Activated effector memory CD4-positive, alpha-beta T cell treated with anti-CD3 and anti-CD28 coated beads, Interleukin-2, amount 50 U/mL, for 16 hours (primary cell): ENCODE data around the gene TUBB1.
A peak's percentile ranks its signal among the peaks of the same experiment; 100 is the strongest.
"Not testable (repeated sequence)": the region's sequence is repeated elsewhere in the genome, so short reads cannot be mapped to it uniquely, and the experiment has no call there.

Experiments
- DNase-seq: peaks from one replicate; pipeline ENCODE4 v3.0.0-alpha.2; 2020

Gene TUBB1

DNA sequence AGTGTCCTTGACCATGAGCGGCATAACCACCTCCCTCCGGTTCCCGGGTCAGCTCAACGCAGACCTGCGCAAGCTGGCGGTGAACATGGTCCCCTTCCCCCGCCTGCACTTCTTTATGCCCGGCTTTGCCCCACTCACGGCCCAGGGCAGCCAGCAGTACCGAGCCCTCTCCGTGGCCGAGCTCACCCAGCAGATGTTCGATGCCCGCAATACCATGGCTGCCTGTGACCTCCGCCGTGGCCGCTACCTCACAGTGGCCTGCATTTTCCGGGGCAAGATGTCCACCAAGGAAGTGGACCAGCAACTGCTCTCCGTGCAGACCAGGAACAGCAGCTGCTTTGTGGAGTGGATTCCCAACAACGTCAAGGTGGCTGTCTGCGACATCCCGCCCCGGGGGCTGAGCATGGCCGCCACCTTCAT, 4.9 kb downstream of the TUBB1 start:
- no peak for DNase-seq

DNA sequence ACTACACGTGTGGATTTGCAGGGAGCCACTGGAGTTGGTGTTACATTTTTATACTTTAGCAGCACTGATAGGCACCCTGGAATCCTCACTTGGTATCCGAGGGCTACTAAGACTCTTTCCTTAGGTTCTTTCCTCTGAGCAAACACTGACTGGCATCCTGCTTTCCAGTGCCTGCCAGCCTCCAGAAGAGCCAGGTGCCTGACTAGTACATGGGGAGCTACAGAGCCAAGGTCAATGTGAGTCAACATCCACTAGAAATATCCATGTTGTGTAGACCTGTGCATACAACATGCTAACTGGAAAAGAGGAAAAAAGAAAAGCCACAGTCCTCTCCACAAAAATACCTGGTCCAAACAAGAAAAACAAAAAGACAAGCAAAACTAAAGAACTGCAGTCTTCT, 5.9 kb downstream of the TUBB1 start:
- DNase-seq = no peak

DNA sequence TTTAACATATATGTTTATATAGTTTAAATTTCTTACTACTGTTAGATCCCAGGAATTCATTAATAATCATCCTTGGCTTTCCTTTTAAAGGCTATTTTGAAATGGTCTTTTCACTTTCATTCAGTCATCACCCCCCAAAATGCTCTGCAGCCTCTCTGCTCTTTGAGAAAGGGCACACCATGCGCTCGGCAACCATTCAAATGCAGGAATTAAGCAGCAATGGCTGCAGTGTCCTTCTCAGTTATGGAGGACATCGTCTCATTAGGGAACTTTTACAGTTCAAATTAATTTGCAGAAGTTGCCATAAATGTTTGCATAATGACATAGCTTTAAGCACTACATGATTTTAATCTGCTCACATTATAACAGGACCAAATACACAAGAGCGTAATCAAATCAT, 6.3 kb downstream of the TUBB1 start:
- no peak for DNase-seq

DNA sequence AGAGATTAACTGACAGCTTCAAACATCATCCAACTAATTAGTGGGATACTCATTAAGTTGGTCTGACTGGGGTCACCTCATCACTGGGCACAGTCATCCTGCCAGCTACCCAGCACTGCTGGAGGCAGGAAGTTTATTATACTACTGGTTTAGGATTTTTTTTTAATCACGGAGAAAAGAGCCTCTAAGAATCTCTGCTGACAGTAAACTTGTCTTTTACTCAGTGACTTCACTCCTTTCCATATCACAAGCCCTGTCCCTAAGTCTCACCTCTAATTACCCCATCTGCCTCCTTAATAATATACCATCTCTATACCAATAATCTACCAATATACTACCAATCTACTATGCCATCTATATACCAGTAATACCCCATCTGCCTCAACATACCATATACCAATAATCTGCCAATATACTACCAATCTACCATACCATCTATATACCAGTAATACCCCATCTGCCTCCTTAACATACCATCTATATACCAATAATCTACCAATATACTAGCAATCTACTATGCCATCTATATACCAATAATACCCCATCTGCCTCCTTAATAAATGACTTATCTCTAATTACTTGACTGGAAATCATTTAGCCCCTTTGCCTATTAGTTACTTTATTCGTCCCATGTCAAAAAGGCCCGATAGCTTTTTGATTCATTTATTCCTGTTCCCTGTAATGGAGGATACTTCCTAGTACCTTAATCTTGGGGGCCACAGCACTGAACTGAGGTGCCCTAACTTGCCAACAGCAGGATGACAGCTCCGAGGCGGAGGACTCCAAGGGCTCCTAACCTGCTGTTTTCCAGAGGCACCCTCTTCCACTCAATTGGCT, 7.9 kb downstream of the TUBB1 start:
- DNase-seq = no peak

DNA sequence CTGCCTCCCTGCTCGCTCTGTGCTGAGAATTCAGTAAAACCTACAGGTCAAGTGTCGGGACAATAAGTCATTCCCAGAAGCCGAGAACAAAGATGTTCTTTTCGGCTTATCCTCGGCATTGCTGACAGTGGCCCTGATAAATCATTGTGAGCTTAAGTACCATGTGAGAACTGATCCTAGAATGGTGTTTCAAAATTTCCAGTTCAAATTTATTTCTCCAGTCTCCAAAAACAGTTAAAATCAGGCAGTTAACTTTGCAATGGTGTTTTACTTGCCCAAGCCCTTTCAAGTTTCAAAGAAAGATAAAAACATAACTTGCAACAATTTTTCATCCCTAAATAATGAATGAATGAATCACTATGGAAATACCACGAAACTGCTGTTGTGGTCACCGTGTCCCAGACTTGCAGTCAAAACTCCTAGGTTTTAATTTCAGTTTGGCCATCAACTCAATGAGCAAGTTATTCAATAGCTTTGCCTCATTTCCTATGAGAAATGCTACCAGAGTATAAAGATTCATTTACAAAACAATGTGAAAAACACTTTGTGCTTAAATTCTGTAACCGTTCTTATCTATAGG, 8.6 kb downstream of the TUBB1 start:
- no peak for DNase-seq

DNA sequence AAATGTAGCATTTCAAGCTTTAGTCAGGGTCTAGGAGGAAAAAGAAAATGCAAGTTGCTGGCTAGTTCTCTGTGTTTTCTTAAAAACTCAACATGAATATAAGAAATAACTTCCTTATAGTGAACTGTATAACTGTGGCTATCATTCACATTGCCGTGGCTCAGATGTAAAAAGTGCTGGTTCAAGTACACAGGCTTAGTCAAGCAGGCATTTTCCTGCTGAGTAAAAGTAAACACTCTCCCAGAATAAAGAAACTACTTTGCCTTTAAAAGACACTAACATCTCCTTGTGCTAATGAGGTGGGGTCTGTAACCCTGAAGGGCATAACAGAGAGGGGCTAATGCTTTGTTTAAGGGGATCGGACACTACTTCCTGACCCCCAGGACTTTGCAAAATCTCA, 9.6 kb downstream of the TUBB1 start:
- DNase-seq = no peak

DNA sequence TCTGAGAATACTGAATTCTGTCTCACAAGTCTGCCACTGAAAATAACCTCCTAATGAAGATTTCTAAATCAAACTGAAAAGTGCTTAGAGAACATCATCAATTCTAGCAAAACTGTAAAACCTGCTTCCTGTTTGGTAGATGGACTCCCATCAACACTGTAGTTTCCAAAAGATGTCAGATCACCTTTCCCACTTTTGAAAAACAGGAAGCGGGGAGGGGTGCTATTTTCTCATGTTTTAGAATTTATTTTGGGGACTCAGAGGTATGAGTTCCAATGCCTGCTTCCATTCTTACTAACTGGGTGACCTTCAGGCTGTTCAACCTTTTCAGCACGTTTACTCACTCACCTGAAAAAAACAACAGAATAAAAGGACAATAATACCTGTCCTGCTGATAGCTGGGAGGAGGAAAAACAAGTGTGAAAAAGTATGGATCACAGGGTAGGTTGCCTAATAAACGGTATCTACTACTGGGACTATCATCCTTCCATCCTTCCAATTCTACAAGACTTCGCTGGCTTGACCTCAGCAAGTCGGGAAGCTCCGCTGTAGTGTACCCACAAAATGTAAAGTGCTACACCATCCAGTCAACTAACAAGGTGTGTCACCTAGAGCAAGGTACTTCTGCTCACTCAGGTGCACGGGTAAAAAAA, 11.8 kb downstream of the TUBB1 start:
- DNase-seq = no peak

DNA sequence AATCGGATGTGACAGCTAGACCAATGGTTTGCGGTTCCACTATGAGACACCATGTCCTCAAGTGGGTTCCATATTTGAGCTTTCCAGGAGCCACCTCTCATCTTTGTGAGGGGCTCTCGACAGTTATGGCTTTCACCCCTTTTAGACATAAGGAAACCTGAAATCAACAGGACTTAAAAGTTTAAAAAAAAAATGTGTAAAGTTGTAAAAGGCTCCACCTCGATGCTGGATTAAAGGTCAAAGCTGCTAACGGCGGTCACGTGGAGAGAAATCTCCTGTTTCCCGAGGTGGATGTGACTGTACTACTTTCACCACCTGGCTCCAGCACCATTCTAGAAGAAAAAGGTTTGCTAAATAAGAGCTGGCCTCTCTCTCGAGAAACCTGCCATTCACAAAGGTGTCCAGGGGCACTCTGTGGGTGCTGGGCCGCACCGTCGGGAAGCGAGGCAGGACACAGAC, 12.4 kb downstream of the TUBB1 start:
- DNase-seq = no peak

DNA sequence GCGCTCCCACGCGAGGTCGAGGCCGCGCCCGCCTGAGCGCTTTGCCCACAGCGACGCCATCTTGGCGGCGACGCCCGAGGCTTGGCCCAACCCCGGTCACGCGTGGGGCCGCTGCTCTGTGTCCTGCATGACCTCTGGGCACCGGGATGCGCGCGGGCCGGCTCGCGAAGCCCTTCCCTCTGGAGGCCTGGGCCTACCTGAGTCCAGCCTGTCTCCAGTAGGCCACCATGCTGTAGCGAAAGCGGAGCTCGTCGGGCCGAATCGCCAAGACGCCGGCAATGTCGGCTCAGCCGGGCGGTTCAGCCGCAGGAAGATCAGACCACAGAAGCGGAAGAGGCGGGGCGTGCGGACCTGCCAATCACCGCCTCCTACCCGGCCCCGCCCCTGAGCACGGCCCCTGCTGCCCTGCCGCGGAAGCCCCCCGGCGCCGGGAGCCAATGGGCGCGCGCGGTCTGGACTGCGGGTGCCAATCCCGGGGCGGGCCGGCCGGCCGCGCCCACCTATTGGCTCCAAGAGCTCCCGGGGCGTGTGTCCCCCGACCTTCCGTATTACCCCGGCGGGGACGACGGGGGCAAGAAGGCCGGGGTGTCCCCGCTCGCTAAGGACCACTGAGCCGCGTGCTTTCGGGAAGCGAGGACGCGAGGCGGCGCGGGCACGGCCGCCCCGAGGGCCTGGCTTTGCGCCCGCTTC, 12.9 kb downstream of the TUBB1 start, which contains the start of gene ATP5F1E:
TSS of gene ATP5F1E (minus strand) at position 313 of the 690 bp plus-strand sequence. CDS start at position 229, 84 bp downstream.
- peak; percentile 99 for DNase-seq

DNA sequence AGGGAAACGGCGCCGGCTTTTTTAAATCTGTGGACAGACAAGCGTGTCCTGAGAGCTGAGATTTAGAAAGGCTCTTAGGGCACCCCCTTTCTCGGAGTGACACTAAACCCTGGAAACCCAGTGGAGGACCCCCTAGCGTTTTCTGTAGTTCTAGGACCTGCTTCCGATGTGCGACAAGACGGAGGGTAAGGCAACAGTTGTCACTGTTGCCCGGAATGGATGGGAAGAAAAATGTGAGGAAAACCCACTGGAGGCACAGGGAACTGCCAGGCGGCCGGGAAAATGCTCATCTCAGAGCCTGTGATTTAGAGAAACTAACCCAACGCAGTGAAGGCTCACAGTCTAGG, 13.5 kb downstream of the TUBB1 start:
- DNase-seq = no peak

DNA sequence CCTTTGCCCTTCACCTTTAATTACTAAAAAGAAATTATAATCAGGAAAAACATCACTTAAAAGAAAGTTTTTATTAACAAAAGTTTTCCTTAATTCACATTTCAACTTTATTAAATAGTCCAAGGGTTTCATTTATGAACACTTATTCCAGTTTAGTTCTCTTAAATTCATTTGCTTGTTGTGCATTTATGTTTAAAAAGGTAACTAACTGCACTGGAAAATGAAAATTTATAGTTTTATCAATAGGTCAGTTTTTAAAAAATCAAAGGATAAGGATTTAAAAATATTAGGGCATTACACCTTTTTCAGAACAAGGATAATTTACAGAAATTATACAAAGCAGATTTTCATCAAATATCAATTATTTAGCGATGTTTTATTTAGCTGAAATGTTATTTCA, 13.9 kb downstream of the TUBB1 start:
- DNase-seq = no peak

DNA sequence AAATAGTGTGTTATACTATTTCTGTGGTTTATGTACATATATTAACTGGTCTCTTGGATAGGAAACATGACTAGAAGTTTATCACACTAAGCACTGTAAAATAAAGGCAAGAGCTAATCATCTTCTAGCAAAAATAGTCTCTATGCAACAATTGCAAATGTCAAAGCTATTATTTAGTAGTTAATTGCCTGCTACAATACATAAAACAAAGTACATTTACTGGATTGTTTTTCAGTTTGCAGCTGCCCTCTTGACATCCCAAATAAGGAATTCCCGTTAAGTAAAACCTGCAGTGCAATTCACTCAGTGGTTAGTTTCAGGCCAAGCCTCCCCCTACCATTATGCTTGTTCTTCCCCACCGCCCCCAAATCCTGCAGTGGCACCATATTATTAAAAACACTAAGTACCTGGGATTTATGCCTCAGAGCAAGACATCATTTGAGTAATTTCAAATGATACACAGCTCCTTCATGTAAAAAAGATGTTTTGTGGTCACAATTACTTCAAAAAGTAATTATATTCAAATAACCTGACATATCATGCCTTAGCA, 14.5 kb downstream of the TUBB1 start:
- DNase-seq = no peak

DNA sequence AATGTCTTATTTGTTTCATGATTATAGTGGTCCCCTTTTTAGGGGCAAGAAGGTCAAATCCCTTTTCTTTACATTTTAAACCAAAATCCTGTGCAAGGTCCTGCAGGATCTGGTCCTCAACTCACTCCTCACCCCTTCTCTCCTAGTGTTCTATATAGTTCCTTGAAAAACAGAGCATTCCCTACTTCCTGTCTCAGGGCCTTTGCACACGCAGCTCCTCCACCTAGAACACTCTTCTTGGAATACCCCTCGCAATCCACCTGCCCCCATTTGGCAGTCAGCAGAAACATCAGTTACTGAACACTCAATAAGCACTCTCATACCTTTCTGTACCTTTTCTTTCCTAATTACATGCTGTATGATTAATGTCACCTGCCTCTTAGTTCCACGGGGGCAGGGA, 16.2 kb downstream of the TUBB1 start:
- DNase-seq = no peak

DNA sequence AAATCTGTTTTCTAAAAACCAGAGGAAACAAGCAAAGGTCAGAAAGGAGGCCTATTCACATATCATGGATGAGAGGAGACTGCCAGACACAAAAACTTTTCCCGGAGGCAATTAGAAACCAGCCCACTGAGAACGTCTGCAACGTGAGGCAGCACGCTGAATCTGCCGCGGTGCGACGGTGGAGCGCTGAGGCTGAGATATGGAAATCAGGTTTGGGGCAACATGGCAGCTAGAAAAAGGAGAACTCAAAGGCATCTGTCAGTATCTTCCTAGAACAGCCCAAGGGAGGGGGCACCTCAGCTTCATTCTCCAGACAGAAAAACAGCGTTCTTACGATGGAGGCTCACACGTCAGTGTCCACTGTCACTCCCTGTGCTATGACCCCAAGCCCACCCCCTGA, 18.2 kb downstream of the TUBB1 start:
- DNase-seq = no peak

DNA sequence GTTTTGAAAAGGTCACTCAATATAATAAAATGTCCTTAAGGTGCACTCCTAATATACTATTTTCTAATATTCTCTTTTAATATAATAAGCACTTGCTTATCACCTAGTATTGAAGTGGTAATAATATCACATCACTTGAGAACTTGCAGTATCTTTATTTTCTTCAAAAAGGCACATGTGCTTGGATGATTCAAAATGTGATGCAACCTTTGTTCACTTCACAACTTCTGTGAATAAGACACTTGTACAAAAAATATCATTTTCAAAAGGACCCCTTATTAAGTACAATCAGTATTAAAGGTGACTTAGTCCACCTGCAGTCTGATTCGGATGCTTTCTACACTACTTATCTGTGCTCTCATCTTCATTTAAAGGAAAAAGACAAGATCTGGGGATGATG, 20.0 kb downstream of the TUBB1 start:
- DNase-seq = no peak

DNA sequence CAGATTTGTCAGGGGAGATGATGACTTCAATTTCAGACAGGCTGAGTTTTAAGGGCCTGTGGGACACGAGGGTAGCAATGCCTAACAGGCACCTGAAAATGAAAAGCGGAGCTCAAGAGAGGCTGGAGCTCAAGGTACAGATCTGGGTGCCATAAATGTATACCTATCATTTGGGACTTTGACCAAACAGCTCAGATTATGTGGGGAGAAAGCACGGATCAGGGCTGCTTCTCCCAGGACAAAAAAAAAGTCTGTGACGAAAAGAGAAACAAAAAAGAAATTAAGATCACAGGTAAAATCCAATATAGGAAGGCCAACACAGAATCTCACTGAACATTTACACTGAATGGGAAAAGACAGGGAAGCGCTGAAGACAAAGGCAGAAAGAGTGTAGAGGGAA, 21.4 kb downstream of the TUBB1 start:
- DNase-seq = no peak

DNA sequence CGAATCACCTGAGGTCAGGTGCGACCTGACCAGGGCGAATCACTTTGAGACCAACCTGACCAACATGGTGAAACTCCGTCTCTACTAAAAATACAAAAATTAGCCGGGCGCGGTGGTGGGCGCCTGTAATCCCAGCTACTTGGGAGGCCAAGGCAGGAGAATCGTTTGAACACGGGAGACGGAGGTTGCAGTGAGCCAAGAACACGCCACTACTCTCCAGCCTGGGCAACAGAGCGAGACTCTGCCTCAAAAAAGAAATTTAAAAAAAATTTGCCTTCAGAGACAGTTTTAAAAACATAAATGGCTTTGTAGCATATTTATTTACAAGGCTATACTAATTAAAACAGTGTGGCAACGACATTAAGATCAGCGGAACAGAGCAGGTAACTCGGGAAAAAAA, 22.3 kb downstream of the TUBB1 start:
- not testable (repeated sequence) for DNase-seq

DNA sequence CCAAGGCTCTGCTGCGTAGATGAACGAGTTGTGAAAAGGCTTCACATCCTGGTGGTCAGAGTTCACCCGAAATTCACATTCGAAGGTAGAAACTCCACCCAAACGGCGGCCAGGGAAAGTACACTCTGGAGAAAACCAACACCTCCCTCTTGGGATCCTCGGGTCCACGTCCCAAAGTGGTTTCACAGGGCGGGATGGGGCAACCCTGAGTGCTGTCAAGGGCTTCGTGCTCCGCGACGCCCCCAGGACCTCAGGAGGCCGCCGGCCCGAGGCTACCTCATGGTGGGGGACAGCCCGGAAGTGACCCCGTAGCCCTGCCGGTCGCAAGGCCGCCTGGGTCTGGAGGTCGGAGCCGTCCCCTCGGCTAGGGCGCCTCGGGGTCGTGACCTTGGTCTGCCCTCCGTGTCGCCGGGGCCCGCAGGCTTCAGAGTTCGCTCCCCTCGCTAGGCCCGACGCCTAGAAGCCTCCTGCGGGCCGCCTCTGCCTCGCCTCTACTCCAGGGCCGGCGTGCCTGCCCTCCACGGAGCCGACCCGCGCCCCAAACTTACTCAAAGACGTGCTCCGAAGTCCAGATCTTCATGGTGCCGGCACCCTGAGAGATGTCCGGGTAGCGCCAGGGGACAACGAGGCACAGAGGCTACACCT, 23.0 kb downstream of the TUBB1 start, which contains the start of gene PRELID3B:
TSS of gene PRELID3B (minus strand) at position 636 of the 645 bp plus-strand sequence. CDS start at position 580, 56 bp downstream.
- DNase-seq = no peak

DNA sequence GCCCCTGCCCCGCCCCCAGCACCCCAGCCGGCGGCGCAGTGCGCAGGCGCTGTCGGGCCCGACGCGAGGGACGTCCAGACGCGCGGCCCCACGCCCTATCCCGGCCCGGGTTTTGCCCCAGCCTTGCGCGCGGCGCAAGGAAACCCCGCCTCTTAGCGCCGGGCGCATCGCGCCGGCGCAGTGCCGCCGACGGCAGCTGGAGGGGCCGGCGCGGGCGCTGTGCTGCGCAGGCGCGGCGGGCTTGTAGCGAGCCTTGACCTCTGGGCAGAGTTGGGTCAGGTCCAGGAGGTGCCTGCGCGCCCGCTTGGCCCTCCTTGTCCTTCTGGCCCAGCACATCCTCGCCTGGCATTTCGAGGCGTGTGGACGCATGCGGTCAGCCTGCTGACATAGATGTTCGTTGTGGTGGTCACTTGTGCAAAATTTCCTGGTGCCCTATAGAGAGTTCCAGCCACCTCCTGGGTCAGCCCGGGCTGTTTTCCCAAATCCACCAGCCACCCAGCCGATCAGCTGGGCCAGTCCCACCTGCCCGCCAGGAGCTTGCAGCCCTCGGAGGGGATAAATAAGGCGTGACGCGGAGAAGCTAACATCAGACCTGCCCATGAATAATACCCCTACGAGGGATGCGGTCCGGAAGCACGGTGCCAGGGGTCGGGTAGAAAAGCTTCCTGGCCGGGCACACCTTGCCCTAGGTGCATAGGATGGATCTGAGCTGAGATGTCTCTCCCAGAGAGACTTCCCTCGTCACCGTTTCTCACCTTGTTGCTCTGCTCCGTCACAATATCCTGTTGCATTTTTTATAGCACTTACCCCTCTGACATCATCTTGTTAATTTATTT, 23.8 kb downstream of the TUBB1 start:
- DNase-seq = peak; percentile 98

DNA sequence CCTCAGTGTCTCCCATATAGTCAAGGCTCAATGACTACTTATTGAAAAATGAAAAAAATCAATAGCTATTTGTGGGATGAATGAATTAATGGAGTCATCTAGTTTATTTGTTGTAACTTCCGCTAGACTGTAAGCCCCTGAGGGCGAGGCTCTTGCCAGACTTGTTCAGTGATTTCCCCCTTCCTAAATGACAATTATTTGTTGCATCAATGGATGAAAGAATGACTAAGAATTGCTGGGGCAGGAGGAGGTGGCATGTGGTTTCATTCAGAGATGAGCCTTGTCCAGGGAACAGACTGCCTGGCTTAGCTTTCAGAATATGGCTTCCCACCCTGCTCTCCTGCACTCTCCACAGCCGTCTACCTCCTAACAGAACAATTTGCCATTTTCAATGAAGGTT, 24.5 kb downstream of the TUBB1 start:
- DNase-seq = no peak

DNA sequence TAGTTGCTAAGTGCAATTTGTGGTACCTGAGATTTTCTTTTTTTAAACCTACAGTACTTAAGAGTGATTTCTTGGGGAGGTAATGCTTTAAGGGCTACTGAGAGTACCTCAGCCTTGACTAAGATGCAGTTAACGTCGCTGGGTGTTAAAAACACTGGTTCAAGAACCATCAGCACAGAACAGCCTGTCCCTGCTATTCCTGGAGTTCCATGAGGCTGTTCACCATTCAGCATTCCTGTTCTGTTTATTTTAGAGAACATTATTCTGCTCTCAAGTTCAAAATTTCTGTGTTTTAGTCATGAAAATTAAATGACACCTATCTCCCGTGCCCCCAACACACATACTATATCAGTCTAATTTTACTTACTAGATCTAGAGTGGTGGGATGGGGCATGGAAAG, 25.1 kb downstream of the TUBB1 start:
- DNase-seq = no peak

DNA sequence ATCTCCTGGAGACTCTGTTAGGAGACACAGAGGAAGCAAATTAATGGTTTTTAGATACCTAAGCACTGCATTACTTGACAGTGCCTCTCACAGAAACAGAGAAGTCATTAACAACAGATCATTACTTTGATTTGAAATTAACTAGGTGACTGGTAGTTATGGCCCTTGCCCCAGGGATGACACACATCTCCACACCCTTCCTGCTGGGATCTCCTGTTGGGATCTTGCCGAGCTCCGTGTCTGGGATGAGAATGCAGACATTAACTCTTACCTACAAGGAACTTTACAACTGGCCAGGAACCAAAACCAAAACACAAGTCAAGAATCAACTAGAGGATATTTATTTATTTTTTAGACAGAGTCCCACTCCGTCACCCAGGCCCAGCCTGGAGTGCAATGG, 25.6 kb downstream of the TUBB1 start:
- DNase-seq = no peak
